HG03520 (cell line): ENCODE data around the gene TEX55.
"Not testable (repeated sequence)": the region's sequence is repeated elsewhere in the genome, so short reads cannot be mapped to it uniquely, and the experiment has no call there.

ENCODE experiments used
- ATAC-seq: cut with Tn5 transposase; IDR thresholded peaks from one replicate; pipeline ENCODE4 v1.9.1; 2021; ENCODE audit warnings: mild to moderate bottlenecking, moderate library complexity; ENCODE audit not compliant: unreplicated experiment

Gene TEX55

DNA sequence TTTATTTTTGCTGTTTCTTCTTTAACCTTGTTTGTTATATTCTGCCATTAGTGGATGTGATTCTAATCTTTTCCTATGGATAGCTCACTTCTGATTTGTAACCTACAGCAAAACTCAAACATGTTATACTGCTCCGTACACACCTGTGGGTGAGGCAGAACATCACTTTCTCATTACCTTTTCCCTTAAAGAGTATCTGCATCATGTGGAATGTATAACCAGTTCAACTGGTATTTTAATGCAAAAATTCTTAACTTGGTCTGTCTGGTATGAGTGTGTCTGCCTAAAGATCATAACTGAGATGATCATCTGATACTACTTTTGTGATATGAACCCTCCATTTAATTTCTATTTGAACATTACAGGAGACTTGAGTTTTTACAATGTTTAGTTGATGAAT lies 14.4 kb downstream of the TEX55 start:
- no peak for ATAC-seq

DNA sequence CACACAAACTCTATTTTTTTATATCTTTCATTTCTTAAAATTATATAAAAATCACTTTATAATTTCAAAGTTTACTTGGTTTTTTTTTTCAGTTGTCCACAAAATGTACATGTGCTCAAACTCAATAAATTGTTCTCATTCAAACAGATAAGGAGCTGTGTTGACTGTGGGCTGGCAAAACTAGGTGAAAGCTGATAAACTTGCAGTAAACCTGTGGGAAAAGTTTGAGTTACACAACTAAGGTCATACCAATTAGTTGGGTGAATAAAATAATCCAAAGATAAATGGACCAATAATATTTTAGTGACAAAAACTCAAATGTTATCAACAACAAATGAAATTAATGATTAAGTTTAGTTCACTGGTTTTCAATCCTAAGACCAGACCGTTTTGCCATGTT lies 14.8 kb downstream of the TEX55 start:
- no peak for ATAC-seq

DNA sequence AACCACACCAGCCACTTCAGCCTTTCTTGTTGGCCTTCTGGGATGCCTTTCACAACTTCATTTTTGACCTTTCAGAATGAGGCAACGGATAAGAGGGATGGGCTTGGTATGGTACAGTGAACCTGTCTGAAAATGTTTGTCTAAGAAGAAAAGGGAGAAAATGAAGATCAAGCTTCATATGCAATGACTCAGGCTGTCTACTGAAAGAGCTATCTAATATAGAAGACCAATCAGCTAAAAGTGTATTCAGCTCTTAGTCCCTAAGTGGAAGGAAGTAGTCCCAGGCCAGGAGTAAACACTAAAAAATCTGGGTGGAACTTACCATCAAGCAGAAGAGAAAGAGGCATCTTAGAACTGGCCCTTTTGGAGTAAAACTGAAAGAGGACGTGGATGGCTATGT lies 15.3 kb downstream of the TEX55 start:
- no peak for ATAC-seq

GRCh38 chr3:119164745-119165144 lies 18.8 kb downstream of the TEX55 start:
- ATAC-seq: not testable (repeated sequence)

DNA sequence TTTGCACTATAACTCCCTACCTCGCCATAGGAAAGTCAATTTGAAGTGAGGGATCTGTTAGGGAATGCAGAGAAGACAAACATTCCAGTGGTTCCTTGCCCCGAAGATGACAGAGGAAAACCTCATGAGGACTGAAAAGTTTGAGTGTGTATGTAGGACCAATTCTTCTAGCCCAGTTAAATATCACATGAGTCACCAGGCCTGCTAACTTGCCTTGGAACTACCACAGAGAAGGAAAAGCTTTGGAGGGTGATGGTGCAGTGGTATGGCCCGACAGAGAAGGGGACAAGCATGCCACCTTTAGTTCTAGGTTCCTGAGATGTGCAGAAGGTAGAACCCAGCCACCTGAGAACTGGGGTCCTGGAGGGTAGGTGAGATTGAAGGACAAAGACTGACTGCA lies 24.9 kb downstream of the TEX55 start:
- no peak for ATAC-seq

DNA sequence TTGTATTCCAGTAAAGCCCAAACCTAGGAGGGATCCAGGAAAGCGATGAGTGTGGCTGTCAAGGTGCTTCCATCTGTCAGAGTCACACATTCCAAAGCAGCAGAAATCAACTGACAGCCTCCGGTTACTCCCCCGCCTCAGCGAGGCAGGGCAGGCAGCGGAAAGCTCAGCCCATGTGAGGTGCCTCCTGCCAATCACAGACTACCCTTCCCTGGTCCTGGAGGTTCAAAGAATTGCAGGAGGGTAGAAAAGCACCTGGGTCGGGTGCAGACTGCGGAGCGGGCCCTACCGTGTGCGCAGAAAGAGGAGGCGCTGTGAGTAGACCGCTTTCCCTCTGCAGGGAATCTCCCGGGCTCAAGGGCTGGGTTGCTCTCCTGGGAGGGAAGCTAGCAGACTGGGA lies 27.4 kb downstream of the TEX55 start, which contains the start of gene UPK1B:
Gene UPK1B, plus strand, starts transcription at position 274 of the 400 bp plus-strand sequence. CDS start 13,144 bp downstream, outside the sequence.
- no peak for ATAC-seq

DNA sequence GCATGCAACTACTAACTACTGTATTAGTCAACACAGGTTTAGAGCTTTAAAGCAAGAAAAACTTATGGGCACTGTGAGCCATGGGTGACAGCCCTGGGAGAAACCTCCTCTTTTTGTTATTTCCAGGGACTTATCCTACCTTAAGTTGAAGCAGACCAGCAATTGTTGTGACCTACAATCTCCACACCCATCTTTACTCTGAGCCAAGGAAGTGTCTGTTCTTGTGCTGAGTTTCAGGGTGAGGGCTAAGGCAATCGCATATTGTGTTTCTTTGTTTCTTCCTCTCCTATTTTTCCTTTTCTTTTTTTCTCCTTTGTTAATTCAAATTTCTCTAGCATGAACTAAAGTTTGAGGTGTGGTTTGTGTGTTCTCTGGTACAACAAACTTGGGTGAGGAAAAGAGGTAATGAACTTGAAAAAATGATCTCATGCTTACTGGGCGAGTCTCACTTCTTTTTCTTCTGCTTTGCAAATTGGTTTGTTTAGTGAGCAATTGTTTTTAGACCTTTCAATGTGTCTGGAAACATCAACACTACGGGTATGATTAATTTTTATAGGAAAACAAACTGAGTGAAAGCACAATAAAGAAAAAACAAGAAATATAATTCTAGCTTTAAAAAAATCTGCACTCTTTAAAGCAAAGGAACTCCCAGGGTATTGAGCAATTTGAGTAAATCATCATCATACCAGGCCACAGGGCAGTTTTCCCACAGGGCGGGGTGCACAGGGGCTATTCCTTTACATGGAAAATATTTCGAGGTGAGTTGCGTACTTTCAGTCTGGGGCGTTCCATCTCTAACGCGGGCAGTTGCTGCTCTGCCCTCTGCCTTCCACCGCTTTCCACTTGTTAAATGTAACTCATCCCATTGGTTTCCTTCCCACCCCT lies 30.1 kb downstream of the TEX55 start:
- no peak for ATAC-seq

- ATAC-seq: no peak
These were observed 30.8 kb downstream of the TEX55 start for GRCh38 chr3:119176778-119177177.

DNA sequence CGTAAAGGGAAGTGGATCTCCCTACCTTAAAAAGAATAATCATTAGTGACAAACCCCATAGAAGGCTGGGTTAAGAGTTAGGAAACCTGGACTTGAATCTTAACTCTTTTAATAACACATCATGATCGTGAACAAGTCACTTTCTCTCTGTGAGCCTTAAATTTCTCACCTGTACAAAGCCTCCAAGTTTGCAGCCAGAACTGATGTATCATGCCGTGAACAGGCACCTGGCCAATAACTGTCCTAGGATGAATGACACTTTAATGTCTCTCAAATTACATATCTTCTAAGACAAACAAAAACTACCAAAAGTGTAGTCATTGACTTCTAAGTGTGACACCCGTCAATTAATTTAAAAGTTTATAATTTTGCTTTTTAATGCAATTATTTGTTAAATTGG lies 31.4 kb downstream of the TEX55 start:
- no peak for ATAC-seq

DNA sequence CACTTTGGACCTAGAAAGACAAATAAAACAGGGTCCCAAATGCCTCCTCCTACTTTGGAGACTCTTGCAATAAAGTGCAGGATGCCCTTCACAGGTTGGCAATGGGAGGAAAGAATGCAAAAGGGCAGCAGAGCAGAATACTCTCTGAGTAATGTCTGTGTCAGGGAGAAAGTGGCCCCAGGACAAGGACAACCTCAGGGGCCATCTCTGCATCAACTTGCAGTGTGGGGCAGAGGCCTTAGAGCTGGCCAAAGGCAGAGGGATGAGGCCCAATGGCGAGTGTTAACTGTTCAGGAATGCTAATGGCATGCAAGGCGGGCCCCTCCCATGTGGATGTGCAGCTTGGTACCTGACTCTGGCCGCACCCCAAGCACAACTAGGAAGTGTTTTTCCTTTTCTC lies 35.8 kb downstream of the TEX55 start:
- no peak for ATAC-seq

GRCh38 chr3:119184111-119184510 lies 38.1 kb downstream of the TEX55 start:
- no peak for ATAC-seq

- ATAC-seq: no peak
These were observed 39.0 kb downstream of the TEX55 start for GRCh38 chr3:119184796-119185570.

DNA sequence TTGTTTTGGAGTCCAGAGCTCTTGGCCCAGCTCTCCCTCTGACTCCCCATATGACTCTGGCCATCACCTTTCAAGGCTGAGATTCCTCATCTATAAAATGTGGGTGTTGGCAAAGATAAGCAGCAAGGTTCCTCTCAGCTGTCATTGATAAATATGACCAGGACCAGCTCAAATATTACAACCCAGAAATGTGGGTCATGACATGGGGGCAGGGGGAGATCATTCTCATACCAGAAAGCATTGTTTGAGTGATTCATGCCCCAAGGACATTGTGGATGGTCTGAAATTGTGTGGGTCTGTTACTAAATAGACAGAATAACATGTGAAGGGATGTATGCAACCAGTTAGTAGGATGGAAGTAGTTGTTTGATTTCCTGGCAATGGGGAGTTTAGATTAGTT lies 41.3 kb downstream of the TEX55 start:
- ATAC-seq: no peak

DNA sequence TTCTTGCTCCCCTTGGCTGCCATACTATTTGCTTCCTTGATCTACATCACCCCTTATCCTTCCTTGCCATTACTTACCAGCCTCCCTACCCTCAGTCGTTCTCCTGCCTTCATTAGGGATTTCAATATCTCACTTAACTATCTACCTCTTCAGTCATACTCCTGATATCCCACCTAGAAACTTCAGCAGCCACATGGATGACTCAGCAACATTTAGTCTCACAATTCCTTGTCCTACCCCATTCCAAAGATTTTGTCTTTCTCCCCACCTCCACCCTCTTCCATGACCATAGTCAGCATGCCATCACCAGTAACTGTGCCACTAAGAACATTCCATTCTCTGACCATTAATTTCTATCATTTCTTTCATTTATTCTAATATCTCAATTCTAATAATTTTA lies 45.8 kb downstream of the TEX55 start:
- no peak for ATAC-seq

DNA sequence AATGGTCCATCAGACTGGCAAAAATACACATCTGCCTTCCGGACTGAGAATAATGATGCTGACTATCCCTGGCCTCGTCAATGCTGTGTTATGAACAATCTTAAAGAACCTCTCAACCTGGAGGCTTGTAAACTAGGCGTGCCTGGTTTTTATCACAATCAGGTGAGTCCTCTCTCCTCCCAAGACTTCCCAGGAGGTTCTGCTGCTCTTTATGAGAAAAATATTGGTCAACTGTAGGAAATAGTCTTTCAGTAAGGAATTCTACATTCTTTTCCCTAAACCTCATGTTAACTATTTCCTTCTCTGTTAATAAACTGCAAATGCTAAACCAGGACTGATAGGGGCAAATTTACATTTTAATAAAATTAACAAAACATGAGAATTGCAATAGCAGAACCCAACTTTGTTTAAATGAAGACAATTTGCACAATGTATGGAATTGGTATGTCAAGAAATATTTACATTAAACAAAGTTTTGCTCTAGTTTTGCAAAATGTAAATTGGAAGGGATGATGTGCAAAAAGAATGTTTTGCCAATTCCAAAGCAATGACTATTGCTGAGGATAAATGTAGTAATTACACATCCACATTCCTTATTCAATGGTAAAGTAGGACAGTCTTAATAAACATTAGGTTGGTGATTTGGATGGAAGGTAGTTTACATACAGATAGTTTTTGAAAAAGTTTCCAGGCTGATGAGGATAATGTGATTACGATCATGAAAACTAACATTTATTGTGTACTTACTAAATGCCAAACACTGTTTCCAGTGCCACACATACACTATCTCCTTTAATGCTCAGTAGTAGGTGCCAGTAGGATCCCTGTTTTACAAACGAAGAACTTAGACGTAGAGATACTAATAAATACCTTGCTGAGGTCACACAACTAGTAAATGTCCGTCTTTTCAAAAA lies 48.5 kb downstream of the TEX55 start:
- ATAC-seq: no peak

GRCh38 chr3:119195151-119195476 lies 49.1 kb downstream of the TEX55 start:
- ATAC-seq: no peak

DNA sequence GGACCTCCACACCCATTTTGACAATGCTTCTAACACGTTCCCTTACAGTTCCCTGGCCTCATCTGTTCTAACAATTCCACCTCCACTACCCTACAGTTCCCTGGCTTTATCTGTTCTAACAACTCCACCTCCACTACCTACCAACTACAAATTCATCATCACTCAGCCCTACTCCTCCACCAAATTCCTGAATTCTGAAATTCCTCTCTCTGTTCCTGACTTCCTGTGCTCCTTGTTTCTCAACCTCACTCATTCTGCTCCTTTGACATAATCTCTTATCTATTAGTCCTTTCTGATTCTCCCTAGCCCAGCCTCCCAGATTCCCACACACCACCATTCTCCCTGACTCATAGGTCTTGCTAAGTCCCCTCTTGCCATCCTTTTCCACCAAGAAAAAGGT lies 49.9 kb downstream of the TEX55 start:
- no peak for ATAC-seq
